NCI-H1105 (cell line): ENCODE measurements around the gene VGLL1.

Source experiments
- DNase-seq: peaks from one replicate; lab custom pipeline; 2025; lab: John Stamatoyannopoulos, UW

Gene VGLL1

GRCh38 chrX:136555694-136556093 is 23.7 kb downstream of the VGLL1 start:
- no peak for DNase-seq

- no peak for DNase-seq
Measured at GRCh38 chrX:136572030-136572429, 40.0 kb downstream of the VGLL1 start.

- peak; percentile 40 for DNase-seq
Measured at GRCh38 chrX:136574548-136574947, 42.5 kb downstream of the VGLL1 start.

DNA sequence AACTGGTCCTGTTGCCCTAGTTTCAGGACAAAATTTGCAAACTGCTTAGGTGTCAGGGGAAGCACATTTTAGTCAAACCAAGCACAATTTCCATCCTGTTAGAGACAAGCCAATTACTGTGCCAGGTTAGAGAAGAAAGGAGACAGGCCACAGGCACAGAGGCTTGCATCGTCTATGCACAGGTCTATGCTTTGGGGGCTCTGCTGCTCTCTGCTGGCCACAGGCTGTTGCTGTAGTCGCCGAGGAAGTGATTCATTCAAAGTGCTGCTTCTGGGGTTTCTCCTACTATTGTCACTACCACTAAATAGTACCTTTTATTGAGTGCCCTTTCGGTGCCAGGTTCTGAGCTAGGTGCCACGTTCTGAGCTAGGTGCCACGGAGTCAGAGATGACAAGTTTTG is 45.5 kb downstream of the VGLL1 start:
- peak; percentile 34 for DNase-seq

DNA sequence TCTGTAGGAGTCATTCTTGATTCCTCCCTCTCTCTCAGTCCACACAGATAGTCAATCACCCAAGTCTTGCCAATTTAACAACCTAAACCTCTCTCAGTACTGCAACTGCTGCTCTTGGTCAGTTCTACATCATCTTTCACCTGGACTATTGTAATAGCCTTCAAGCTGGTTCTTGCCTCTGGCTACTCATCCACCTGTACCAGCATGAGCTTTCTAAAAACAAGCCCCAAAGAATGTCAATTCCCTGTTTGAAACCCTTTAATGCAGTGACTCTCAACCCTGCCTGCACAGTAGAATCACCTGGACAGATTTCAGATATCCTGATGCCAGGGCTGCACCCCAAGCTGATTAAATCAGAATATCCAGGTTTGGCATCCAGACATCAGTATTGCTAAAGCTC is 48.3 kb downstream of the VGLL1 start:
- no peak for DNase-seq

GRCh38 chrX:136582624-136583023 is 50.6 kb downstream of the VGLL1 start:
- DNase-seq: no peak

DNA sequence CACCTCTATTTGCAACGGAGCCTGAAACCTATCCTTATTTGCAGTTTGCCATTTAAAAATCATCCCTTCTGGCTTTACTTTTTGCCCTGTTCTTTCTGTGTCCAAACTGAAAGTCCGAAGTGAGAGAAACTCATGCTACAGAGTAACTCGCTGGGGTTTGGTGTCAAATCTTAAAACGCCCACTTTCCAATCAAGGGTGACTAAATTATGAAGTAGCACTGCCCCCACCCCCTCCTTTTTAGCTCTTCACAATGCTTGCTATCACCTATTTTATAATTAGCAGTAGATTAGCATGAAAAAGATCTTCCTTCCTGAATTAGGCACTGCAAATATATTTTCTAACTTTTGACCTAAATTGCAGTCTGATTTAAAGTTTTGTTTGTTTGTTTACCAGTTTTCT is 52.5 kb downstream of the VGLL1 start:
- DNase-seq: no peak

DNA sequence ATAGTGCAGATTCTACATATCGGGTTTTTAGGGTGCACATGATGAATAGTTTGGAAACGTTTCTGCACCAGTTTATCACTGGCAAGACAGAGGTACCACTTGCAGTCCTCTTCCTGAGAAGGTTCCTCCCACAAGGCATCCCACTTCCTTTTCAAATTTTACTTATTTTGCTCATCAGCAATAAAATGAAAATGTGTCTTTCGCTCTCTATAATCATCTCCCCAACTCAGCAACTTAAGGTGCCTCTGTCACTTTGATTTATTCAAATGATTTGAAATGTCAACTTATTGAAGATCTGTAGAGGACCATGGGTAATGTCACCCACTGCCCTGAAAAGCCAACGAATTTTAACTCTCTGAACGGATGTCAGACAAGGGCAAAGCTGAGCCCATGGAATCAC is 53.2 kb downstream of the VGLL1 start:
- no peak for DNase-seq

DNA sequence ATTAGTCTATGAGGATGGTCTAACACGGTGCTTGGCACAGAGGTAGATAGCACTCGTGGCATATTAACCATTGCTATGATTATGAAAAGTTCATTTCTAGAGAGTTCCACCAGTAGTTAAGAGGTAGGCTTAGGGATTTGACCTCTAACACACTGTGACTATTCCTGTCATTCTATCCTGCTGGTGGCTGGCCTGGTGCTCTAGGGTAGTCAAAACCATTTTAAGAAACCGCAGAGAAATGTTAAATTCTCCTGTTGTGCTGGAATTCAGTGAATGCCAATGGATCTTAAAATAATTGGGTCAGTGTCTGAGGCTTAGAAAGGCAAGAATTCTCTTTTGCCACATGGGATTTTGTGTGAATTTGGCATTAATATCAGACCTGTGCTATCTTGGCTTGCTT is 53.9 kb downstream of the VGLL1 start:
- no peak for DNase-seq

DNA sequence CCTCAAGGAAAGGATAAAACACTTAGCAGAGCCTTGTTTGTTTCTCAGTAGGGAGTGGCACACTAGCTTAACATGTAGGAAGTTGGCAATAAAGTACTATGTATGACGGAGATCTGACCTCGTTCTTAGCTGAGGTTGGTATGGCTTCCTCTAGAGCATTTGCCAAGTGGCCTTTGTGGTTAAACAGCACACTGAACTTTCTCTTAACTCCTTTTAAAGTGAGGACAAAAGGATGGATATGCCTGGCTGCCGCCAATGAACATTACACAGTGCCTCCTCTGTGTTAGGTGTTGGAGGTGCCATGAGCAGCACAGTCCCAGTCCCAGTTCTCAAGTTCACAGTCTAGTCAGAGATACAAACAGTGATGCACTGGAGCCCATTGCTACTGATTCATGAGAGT is 54.4 kb downstream of the VGLL1 start:
- DNase-seq: no peak

DNA sequence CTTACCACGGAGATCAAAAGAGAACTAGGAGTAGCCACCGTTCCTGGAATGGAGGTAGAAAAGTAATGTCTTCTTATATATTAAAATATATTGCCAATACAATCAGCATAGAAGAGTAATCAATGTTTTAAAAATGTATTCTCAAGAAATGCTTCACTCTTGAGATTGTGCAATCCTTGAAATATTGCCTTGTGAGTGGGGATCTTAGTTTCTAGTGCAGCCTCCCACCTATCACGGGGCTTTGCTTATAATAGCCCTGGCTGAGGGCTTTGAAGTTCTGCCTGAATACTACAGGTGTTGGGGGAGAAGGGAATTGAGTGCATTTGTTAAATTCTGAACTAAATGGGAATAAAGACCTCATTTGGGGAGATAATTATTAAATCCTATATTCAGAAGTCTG is 55.5 kb downstream of the VGLL1 start:
- DNase-seq: no peak

- DNase-seq: no peak
Measured at GRCh38 chrX:136588036-136588435, 56.0 kb downstream of the VGLL1 start.

DNA sequence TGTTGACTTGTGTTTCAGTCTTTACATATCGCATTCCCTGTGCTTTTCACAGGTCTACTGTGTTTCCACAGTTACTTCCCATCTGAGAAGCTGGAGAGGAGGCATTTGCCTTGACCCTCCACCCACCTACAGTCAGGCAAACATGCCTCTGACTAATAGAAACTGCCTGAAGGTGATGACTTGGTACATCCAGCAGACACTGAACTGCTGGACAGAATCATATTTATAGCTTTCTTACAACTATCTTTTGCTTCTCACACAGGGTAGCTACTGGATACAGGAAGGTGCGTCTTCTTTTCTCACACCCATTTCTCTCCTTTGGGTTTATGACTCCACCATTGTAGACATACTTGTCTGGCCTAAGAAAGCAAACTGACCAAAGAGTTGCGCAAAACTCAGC is 58.0 kb downstream of the VGLL1 start:
- no peak for DNase-seq

DNA sequence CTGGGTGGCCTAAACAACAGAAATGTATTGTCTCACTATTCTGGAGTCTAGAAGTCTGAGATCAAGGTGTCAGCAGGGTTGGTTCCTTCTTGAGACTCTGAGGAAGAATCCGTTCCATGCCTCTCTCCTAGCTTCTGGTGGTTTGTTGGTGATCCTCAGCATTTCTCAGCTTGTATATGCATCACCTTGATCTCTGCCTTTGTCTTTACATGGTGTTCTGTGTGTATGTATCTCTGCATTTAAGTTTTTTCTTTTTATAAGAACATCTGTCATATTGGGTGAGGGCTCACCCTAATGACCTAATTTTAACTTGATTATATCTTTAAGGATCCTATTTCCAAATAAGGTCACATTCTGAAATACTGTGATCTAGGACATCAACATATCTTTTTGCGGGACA is 65.3 kb downstream of the VGLL1 start:
- no peak for DNase-seq

DNA sequence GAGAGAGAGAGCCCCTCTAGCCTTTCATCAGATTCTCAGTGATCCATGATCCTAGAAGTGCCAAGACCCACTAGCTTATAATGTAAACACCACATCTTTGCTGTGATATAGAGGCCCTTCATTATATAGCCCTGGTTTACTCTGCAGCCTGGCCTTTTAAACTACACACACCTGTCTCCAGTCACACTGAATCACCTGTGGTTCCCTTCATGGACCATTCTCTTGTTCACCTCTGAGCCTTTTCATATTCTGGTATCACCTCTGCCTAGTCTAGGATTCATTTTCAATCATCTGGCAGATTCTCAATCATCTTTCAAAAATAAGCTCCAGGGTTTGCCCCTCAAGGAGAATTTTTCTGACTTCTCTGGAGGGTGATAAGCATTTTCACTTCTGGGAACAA is 65.9 kb downstream of the VGLL1 start:
- no peak for DNase-seq

DNA sequence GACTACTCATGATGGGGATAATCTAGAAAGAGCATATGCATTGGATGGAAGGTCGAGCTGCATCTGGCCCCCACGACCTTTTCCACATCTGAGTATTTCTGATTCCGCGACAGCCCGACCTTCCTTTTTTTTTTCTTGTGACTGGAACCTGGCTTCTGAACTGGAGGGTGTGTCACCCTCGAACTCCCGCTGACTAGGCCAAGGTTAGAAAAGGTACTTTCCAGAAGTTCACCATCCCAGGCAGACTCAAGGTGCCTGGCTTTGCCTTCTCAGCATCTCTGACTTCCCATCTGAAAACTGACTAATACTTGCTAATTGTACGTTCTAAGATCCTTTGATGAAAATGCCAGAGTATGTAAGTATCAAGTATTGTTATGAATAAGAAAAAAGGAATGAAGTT is 66.6 kb downstream of the VGLL1 start:
- no peak for DNase-seq

DNA sequence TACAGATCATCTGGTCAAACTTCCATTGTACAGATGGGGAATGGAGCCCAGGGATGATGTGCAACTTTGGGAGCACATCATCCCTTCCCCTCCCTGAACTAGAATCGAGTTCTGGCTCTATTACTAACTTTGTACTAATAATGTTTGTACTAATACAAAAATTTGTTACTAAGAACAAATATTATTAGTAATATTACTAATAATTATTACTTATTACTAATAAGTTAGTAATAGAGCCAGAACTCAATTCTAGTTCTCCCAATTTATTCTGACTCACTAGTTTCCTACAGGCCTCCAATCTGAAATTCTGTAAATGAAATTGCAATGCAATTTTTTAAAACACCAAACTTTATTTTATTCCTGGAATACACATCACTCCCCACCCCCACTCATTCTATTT is 68.0 kb downstream of the VGLL1 start:
- no peak for DNase-seq
